Fibroblast of skin of left quadriceps (primary cell): ENCODE results near the gene C9orf50.
"Not testable (repeated sequence)": the region's sequence is repeated elsewhere in the genome, so short reads cannot be mapped to it uniquely, and the experiment has no call there.

Source experiments
- DNase-seq, 2 experiments: peaks; one replicate each; pipeline ENCODE4 v3.0.0-alpha.2; 2013; ENCODE audit warnings: low read depth in 2 of 2

The C9orf50 gene

GRCh38 chr9:129610473-129611306 lies 10.2 kb downstream of the C9orf50 start:
- DNase-seq, result no peak

DNA sequence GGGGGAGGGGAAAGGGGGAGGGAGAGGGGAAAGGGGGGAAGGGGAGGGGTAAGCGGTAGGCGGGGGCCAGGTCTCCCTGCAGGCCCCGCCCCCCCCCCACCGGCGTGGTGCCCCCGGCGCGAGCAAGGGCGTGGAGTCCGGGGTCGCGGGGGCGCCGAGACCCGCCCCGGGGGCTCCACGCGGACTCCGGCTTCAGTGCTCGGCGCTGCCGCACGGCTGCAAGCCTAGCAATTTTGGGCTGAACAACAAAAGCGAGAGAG lies 10.8 kb downstream of the C9orf50 start:
- DNase-seq, result no peak

DNA sequence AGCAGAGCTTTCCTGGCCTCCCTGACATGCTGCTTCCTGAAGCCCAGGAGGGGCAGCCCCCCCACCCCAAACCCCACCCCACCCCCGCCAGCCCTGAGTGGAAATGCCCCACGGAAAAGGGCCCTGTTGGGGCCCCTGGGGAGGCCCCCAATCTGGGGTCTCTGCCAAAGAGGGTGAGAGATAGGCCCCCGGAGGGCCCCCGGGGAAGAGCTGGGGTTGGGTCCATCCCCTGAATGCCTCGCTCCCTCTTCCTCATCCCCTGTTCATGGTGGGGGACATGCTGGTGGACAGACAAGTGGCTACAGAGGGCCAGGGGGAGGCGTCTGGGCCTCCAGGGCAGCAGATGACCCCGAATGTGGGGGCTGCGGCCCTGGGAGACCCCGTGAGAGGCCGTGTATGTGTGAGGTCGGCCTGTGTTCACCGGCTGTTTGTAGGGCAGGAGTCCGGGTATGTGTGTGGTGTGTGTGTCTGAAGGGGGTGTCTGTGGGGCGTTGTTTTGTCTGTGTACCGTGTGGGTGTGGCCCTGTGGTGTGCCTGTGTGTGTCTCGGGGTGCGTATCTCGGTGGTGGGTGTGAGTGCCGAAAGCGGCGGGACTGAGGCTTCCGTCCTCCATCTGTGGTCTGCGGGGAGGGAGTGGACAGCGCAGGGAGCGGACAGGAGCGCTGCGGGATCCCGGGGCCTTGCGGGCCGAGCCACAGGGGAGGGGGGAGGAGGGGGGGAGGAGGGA lies 11.3 kb downstream of the C9orf50 start:
- no peak for DNase-seq

DNA sequence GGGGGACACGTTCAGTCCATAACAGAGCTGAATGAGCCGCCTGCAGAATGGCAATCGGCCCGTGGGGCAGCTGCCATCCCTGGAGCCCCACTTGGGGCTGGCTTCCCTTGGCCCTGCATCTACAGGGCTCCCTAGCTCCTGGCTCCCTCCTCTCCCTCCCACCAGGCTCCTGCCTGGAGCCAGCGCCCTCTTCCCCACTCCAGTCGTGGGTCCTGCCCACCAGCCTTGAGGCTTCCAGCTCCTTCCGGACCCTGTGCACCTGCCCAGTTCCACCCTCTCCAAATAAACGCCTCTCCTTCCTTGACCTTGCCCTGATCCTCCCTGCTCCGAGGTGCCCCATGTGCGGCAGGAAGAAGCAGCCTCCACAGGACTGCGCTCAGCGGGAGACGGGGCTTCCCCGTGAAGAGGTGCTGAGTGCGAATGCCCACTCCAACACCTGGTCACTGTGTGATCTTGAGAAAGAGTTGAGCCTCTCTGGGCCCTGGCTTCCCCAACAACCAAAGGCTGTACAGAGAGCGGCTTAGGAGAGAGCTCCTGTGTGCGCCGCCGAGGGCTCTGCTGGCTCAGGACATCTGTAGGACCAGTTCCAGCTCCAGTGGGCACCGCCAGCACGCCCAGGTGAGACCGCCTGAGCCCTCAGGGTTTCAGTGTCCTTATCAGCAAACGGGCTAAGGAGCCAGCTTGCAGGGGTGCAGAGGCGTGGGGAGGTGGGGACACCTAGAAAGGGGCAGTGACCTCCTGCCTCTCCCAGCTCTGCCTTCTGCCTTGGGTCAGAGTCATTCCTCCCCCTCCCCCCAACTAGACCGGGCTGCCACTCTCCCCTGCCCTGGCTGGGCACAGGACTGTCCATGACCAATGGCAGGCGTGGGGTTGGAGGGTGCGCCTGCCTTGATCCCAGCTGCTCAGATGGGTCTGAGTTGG lies 12.1 kb downstream of the C9orf50 start:
- DNase-seq, result no peak

GRCh38 chr9:129607027-129607387 lies 13.9 kb downstream of the C9orf50 start:
- no peak for DNase-seq

GRCh38 chr9:129606161-129607026 lies 14.5 kb downstream of the C9orf50 start:
- no peak for DNase-seq

DNA sequence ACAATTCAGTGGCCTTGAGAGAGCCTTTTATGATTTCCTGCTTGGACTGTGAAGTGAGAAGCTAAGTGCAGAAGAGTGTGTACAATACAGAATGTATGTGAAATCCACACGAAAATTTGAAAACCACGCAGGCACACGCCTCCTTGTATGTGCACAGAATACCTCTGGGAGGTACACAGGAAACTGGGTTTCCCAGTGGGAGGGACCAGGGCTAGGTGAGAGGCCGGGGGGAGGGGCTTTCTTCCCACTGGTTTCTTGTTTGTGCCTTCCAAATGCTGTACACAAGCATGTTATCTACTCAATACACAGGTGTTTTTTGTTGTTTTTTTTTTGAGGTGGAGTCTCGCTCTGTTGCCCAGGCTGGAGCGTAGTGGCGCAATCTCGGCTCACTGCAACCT lies 16.1 kb downstream of the C9orf50 start:
- DNase-seq, result no peak

DNA sequence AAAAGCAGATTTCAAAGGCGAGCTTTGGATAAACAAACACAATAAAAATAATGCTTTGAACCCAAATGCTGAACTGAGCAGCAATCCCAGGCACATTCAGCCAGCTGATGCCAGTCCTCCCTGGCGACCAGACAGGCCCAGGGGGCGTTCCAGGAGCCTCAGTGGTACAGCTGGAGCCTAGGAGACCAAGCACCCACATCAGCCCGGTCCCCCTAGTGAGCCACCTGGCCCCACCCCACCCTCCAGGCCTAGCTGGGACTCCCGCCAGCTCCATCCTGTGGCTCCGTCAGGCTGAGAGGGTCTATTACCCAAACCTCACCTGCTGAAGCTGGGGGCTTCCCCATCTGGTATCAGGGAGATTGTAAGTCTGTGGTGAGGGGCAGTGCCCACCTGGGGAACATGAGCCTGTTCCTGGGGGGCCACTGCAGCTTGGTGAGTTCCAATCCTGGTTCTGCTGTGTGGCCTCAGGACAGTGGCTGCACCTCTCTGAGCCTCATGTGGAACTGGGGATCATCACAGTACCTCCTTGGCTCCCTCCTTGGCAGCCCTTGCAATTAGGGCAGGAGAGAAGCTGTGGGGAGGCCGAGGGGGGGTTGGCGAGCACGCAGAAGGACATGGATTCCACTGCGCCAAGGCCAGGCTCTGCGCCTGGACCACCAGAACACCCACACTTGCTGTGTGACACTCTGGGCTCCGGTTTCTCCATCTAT lies 16.7 kb downstream of the C9orf50 start:
- DNase-seq, result no peak

- DNase-seq, result no peak
These were observed 18.1 kb downstream of the C9orf50 start for GRCh38 chr9:129602598-129603415.

DNA sequence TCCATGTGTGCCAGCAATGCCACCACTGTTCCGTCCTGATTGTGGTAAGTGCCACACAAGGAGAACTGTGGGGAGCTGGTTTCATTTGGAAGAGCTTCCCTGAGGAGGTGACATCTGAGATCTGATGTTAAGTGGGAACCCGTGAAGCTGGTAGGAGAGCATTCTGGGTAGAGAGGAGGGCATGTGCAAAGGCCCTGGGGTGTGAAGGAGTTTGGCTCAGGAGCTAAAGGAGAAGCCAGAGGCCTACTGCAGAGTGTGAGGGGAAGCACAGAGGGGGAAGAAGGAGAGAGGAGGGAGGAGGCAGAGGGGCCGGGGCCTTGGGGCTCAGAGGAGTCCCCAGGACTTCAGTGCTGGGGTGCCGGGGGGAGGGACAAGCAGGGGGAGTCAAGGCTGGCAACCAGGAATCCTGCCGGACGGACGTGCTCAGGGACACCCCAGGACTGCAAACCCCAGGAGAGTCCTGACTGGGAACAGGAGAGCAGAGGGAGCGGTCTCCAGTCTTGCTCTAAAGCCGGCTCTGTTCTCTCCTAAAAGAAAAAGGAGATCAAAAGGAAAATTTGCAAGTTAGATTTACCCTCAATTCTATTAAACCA lies 19.7 kb downstream of the C9orf50 start:
- DNase-seq, result no peak

DNA sequence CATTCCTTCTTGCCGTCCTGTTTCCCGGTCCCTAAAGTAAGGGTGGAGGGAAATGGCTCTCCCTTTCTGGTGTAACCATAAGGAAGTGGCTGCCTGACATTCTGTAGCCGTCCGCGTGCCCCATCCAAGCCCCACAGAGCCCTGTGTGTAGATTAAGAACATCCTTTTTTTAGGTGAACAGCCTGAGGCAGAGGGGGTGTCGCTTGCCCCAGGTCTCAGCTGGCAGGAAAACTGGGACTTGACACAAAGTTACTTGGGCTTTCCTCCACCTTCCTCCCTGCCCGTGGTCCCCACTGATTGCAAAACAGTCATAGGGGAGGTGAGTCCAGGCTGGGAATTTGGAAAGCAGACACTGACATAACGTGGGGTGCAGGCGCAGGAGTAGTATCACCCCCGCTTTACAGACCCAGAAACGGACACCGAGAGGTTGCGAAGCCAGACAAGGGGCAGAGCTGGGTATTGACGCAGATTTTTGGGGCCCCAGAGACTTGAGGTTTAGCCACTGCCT lies 22.8 kb downstream of the C9orf50 start:
- DNase-seq, result no peak

DNA sequence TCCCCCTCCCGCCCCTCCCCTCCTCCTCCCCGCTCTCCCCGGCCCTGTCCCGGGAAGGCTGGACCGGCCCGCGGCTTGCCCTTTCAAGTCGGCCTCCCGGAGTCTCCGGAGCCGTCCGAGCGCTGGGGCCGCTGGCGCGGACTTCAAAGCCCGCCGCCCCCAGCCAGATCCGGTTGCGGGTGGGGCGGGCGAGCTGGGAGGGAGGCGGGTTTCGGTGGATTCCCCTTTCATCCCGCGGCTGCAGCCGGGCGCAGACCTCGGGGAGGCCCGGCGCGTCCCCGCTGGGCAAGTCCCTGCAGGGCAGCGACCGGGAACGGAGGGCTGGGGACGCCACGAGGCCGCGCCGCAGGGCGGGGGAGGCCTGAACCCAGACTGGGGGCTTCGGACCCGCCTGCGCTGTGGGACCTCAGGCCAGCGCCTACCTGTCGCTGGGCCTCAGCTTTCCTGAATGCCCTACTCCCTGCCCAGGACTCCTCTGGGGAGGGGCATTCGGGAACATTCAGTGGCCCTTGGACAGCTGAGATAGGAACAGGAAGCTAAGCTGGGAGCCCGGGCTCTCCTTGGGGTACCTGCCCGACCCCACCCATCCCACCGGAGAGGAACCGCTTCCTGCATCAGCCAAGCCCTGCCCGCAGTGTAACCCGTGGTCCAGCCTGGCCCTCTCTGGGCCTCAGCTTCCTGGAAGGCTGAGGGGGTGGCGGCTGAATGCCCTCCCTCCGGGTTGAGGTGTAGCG lies 23.4 kb downstream of the C9orf50 start:
- DNase-seq, result no peak

DNA sequence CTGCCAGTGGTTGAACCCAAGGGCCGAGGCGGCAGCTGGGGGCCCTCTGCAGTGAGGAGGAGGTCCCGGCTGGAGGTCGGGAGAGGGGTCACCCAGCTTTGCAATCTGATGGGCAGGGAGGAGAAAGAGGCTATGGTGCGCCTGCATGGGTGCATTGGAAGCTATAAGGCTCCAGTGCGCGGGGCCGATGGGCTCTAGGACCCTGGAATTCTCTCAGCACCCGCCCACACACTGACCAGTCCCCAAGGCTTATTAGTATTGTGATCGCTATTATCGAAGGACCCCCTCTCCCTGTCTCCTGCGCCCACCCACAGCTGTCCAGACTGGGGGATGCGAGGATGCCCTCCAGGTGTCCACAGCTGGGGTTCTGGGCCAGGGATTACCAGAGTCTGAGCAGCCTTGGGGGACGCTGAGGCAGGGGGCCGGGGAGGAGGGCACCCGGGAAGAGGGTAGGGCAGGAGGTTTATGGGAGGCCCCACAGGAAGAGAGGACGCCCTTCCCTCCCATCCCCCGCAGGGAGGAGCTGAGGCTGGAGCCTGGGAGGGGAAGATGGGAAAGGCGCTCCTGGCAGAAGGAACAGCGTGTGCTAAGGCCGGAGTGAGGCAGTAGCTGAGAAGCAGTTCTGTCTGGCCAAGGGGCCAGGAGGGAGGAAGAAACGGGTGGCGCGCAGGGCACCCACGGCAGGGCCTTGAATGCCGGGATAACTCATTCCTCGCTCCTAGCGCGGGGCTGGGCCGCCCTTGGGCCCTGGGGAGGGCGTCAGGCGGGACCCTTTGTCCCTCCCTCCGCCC lies 24.2 kb downstream of the C9orf50 start:
- no peak for DNase-seq

GRCh38 chr9:129595903-129596540 lies 24.9 kb downstream of the C9orf50 start:
- DNase-seq, result no peak

GRCh38 chr9:129595311-129595741 lies 25.6 kb downstream of the C9orf50 start:
- DNase-seq, result no peak

GRCh38 chr9:129594632-129595031 lies 26.3 kb downstream of the C9orf50 start:
- no peak for DNase-seq

DNA sequence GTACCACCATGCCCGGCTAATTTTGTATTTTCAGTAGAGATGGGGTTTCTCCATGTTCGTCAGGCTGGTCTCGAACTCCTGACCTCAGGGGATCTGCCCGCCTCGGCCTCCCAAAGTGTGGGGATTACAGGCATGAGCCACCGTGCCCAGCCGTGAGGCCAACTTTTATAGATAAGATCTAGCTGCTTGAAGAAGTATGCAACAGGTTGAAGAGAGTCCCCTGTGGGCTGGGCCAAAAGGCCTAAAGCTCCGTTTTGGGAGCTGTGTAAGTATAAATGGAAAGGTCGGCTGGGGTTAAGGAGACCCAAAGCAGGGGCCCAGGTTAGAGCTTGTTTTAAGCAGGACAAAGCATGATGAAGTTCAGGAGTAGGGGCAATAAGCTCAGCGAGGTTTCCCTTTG lies 28.1 kb downstream of the C9orf50 start:
- not testable (repeated sequence) for DNase-seq
